MM.1S (cell line): ENCODE results near the gene BRI3.

Experiments used
- DNase-seq: peaks from one replicate; pipeline ENCODE4 v3.0.0-alpha.2; 2015
- H2AFZ ChIP-seq: fragments of 300-600 bp; sonication (generic); 2 replicates; pipeline ENCODE4 v1.6.0; 2016; ENCODE audit warnings: antibody characterized with exemption, low read length
- H3F3A ChIP-seq: fragments of 300-600 bp; sonication (generic); 2 replicates; pipeline ENCODE4 v1.6.1; 2016; ENCODE audit warnings: mild to moderate bottlenecking, antibody characterized with exemption, low read length, moderate library complexity, mixed read lengths; ENCODE audit not compliant: insufficient read depth
- H3K27ac ChIP-seq: fragments of 300-600 bp; sonication (generic); 2 replicates; pipeline ENCODE4 v1.5.1; 2016; ENCODE audit warnings: mild to moderate bottlenecking, low read length
- H3K27me3 ChIP-seq: fragments of 300-600 bp; sonication (generic); replicated peaks from 2 replicates; pipeline ENCODE4 v1.6.0; 2016; ENCODE audit warnings: low read length; ENCODE audit not compliant: insufficient read depth
- H3K36me3 ChIP-seq: fragments of 300-600 bp; sonication (generic); replicated peaks from 2 replicates; pipeline ENCODE4 v1.6.1; 2016; ENCODE audit warnings: mild to moderate bottlenecking, low read length, mixed read lengths; ENCODE audit not compliant: insufficient read depth
- H3K4me1 ChIP-seq: fragments of 300-600 bp; sonication (generic); 2 replicates; pipeline ENCODE4 v1.6.1; 2016; ENCODE audit warnings: low read length, mixed read lengths
- H3K4me2 ChIP-seq: fragments of 300-600 bp; sonication (generic); 2 replicates; pipeline ENCODE4 v1.6.0; 2016; ENCODE audit warnings: low read depth, low read length
- H3K4me3 ChIP-seq: fragments of 300-600 bp; sonication (generic); 2 replicates; pipeline ENCODE4 v1.5.1; 2016; ENCODE audit warnings: low read length, mixed read lengths
- H3K79me2 ChIP-seq: fragments of 300-600 bp; sonication (generic); 2 replicates; pipeline ENCODE4 v1.6.1; 2016; ENCODE audit warnings: mixed run types, low read length, mixed read lengths
- H3K9ac ChIP-seq: fragments of 300-600 bp; sonication (generic); 2 replicates; pipeline ENCODE4 v1.6.1; 2016; ENCODE audit warnings: low read length, mixed read lengths
- H3K9me2 ChIP-seq: fragments of 300-600 bp; sonication (generic); replicated peaks from 2 replicates; pipeline ENCODE4 v1.6.1; 2016; ENCODE audit warnings: mild to moderate bottlenecking, low read length, mixed read lengths; ENCODE audit not compliant: insufficient read depth
- H3K9me3 ChIP-seq: fragments of 300-600 bp; sonication (generic); replicated peaks from 2 replicates; pipeline ENCODE4 v1.6.1; 2016; ENCODE audit warnings: mild to moderate bottlenecking, low read length, mixed read lengths; ENCODE audit not compliant: insufficient read depth
- H4K20me1 ChIP-seq: fragments of 300-600 bp; sonication (generic); 2 replicates; pipeline ENCODE4 v1.6.1; 2016; ENCODE audit warnings: mild to moderate bottlenecking, low read length, moderate library complexity, mixed read lengths; ENCODE audit not compliant: insufficient read depth
- EZH2 ChIP-seq: fragments of 300-600 bp; sonication (generic); optimal IDR thresholded peaks from 2 replicates; pipeline ENCODE3; 2017; ENCODE audit warnings: low read depth, mild to moderate bottlenecking, antibody characterized with exemption, low read length, mixed read lengths
- EZH2phosphoT487 ChIP-seq: fragments of 300-600 bp; sonication (generic); IDR thresholded peaks from 2 replicates; pipeline ENCODE4 v1.6.1; 2018; ENCODE audit warnings: antibody characterized with exemption, low read length
- TF ChIP-seq, protein P1 (sequence below): fragments of 300-600 bp; sonication (generic); IDR thresholded peaks from 2 replicates; pipeline ENCODE4 v1.5.1; 2016; ENCODE audit warnings: antibody characterized with exemption, low read length, mixed read lengths

BRI3 gene

GRCh38 chr7:98287486-98287959, 6.0 kb downstream of the BRI3 start:
- Histone ChIP-seq H3K9ac (no peak overlapping the region), H3K4me3 (no peak overlapping the region), H3F3A (peaks cover 9% of the 10 kb centered on the region), H2AFZ (no peak overlapping the region), H3K4me2 (no peak overlapping the region), H3K79me2 (peaks cover 82% of the 10 kb centered on the region), H3K9me3 (no peaks in the 10 kb centered on the region), H3K9me2 (no peaks in the 10 kb centered on the region), H3K4me1 (peaks cover 27% of the 10 kb centered on the region), H3K27ac (no peak overlapping the region), H4K20me1 (no peaks in the 10 kb centered on the region), H3K27me3 (no peaks in the 10 kb centered on the region), H3K36me3 (no peaks in the 10 kb centered on the region)
- no peak for DNase-seq
- TF ChIP-seq EZH2: no peak
- TF ChIP-seq EZH2phosphoT487: no peak
- TF ChIP-seq, protein P1, sequence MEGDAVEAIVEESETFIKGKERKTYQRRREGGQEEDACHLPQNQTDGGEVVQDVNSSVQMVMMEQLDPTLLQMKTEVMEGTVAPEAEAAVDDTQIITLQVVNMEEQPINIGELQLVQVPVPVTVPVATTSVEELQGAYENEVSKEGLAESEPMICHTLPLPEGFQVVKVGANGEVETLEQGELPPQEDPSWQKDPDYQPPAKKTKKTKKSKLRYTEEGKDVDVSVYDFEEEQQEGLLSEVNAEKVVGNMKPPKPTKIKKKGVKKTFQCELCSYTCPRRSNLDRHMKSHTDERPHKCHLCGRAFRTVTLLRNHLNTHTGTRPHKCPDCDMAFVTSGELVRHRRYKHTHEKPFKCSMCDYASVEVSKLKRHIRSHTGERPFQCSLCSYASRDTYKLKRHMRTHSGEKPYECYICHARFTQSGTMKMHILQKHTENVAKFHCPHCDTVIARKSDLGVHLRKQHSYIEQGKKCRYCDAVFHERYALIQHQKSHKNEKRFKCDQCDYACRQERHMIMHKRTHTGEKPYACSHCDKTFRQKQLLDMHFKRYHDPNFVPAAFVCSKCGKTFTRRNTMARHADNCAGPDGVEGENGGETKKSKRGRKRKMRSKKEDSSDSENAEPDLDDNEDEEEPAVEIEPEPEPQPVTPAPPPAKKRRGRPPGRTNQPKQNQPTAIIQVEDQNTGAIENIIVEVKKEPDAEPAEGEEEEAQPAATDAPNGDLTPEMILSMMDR: no peak

DNA sequence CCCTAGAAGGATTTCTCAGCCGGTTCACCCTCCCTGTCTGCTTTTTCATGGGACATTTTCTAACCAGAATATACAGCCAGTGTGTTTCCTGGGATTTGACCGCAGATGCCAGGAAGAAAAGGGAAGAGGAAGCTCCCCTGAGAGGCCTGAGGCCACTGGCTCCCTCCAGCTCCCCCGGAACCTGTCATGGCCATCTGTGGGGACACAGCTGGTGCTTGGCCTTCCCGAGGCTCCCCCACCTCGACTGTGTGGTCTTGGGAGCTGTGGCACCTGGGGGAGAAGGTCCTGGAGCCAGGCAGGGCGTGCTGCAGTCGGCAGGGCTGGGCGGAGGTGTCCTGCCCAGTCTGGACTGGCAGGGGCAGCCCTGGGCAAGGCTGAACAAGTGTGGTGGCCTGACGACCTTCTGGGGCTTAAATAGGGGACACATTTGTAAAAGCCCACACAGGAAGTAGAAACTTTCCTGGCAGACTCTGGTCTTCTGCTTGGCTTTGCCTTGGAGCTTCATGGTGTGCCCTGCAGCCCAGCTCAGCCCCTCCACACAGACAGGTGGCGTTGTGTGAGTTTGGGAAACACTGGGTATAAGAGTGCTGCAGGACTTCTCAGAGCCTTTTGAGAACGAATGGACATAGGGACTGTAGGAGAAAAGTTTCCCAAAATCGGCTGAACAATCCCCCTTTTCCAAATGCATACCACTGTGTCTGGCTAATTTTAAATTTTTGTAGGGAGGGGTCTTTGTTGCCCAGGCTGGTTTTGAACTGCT, 6.8 kb downstream of the BRI3 start:
- Histone ChIP-seq H4K20me1 (no peaks in the 10 kb centered on the region), H3K27ac (no peak overlapping the region), H3K9me2 (no peaks in the 10 kb centered on the region), H3K79me2 (peaks cover 77% of the 10 kb centered on the region), H3K4me3 (no peak overlapping the region), H3K9me3 (no peaks in the 10 kb centered on the region), H3F3A (peaks cover 9% of the 10 kb centered on the region), H3K27me3 (no peaks in the 10 kb centered on the region), H3K36me3 (no peaks in the 10 kb centered on the region; the same call in 1 of the 2 replicates), H2AFZ (no peak overlapping the region), H3K9ac (no peak overlapping the region), H3K4me2 (no peak overlapping the region), H3K4me1 (peaks cover 20% of the 10 kb centered on the region)
- no peak for TF ChIP-seq EZH2phosphoT487
- no peak for TF ChIP-seq EZH2
- TF ChIP-seq, protein P1: no peak
- no peak for DNase-seq

- Histone ChIP-seq H3K9me3 (no peaks in the 10 kb centered on the region), H4K20me1 (no peaks in the 10 kb centered on the region), H3K4me1 (peaks cover 20% of the 10 kb centered on the region), H3K9ac (peak overlapping the region; percentile 13; the same call in 1 of the 2 replicates), H2AFZ (no peak overlapping the region), H3K4me3 (no peak overlapping the region), H3K36me3 (no peaks in the 10 kb centered on the region; the same call in 1 of the 2 replicates), H3K4me2 (peak overlapping the region; percentile 22; the same call in 1 of the 2 replicates), H3K79me2 (peaks cover 65% of the 10 kb centered on the region), H3F3A (peaks cover 9% of the 10 kb centered on the region), H3K27ac (peak overlapping the region; percentile 67; the same call in 1 of the 2 replicates), H3K9me2 (no peaks in the 10 kb centered on the region), H3K27me3 (no peaks in the 10 kb centered on the region)
- TF ChIP-seq EZH2phosphoT487 (no peak), EZH2 (no peak)
- TF ChIP-seq, protein P1: no peak
- DNase-seq: no peak
These were observed 7.9 kb downstream of the BRI3 start for GRCh38 chr7:98289333-98289875.
